EH (cell line): Measurements from ENCODE around the gene PBX1.

Source experiments
- DNase-seq: peaks from one replicate; pipeline ENCODE4 v3.0.0-alpha.2; 2015; ENCODE audit warnings: low read depth

PBX1 gene

DNA sequence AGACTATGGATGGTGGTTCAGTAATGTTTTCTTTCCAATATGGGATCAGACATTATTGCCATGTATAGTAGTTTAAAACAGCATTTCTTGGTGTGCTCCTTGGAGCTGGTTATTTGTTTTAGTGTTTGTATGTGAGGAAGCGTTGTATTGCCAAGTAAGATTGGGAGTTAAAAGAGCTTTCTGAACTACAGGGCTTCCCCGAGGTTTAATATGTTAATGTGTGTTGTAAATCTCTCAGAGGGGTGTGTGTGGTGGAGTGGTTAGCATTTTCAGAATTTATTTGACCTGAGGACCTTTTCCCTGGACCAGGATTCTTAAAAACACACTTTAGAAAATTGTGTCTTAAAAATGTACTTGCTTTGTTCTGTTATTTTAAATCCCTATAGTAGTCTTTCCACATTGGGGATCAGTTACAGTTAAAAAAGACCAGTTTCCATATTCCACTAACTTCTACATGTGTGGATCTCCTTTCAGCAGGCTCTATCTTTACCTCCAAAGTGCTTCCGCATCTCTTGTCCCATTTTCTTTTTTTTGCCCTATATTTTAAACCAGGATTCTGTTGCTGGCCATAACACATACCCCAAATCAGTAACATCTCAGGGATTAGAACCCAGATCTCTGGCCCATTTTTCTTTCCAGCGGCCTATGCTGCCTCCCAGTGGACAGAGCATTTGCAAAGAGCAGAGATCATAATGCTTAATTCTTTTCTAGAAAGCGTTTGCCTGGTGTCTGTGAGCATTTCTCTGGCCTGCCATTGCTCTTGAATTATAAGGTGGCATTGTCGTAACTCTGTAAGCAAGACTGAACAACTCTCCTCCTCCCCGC, 58.6 kb downstream of the PBX1 start:
- peak; percentile 51 for DNase-seq

DNA sequence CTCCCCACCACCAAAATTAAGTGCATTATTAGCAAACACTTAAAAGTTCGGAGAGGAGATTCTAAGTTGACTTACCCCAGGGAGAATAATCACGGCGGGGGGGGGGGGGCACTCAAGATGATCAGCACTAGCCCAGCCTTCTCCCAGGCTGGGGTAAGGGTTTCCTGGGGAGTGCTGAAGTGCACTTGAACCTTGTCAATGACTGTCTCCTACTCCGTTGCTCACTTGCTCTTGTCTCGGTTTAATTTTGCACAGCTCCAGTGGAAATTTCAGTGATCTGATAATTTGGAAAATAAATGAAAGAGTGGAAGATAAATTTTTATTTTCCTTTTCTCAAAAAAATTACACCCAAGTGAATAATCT, 59.2 kb downstream of the PBX1 start:
- no peak for DNase-seq

- no peak for DNase-seq
These were observed 60.2 kb downstream of the PBX1 start for GRCh38 chr1:164619006-164619784.

DNA sequence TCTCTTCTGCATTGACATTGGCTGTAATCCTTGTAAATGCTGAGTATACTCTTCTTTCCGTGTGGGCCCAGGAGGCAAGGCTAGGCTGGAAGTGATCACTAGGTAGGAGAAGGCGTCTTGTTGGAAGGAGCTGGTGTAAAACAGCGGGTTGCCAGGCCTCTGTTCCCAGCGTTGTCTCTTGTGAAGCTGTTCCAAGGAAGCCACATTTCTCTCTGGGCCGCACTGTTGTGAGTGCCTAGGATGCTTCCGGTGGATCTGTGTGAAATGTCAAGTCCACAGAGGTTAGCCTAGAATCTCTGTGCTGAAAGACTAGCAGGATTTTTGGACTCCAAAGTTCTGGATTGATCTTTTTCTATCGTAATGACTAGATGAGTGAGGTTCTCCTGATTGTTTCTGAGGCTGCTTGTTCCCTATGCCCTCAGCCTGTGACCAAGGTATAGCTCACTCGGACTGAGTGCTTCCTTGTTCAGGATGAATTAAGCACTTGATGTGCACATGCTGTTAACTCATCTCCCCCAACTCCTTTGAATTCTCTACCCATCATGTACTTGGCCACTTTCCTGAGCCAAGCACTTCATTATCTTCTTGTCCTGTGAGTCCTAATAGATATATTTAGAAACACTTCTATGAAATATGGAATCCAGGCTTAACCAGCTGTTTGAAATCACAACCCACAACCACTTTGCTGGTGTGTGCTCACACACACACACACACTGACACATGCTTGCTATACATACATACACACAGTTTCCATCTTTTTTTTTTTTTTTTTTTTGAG, 63.3 kb downstream of the PBX1 start:
- no peak for DNase-seq

DNA sequence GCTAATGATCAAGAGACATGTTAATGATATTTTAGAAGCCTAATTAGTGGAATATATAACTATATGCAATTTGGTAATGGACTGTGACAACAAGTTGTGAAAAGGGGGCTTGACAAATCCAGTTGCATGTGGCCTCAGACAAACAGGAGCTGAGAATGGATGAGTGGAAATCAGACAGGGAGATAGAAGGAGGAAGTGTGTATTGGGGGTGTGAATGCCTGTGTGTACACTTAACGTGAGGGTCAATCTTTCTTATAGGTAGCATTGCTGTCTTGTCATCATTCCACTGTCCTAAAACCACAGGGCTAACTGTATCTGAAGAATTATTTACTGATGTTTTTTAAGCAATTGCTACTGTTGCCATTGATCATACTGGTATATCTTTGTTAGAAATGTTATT, 64.8 kb downstream of the PBX1 start:
- no peak for DNase-seq

GRCh38 chr1:164624400-164624799, 65.4 kb downstream of the PBX1 start:
- no peak for DNase-seq

DNA sequence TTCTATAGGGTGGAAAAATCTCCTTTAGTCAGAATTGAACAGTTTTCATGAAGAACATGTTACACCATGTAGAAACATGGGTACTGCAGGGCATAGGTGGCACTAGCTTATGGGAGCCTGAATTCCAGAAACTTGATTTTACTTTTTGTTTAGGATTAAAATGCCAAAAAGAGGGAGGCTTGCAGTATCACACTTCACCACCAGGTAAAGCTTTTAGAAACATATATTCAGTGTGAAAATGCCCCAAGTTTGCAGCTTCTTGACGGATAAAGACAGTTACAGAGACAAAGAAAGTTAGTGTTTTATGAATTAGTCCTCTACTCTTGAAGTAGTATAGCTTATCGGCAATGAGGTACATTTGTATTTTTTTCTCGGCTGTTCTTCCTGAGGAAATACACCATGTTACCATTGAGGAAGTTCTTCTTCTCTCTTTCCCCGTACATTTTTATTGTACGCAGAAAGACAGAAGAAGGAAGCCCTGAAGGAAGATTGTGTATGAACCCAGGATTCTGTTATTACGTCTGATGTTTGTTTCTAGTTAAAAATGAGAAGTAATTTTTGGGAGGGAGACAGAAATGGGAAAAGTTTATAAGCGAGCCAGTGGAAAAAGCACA, 66.1 kb downstream of the PBX1 start:
- no peak for DNase-seq

- no peak for DNase-seq
These were observed 69.8 kb downstream of the PBX1 start for GRCh38 chr1:164628772-164629171.

DNA sequence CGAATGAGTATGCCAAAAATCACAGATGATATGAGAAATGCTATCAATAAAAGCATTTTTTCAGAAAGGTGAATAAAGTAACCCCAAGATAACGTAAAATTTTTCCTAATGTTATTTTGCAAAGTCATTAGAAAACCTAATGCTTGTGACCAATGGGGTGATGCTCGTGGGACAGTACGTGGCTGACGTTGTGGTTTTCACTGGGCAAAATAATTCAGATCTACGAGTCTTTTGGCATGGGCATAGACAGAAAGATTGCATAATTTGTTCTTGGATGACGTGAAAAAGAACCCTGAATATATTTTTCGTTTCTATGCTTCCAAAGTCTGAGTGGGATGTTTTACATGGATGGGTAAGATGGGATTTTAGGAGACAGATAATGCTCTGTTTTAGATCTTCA, 71.0 kb downstream of the PBX1 start:
- no peak for DNase-seq

DNA sequence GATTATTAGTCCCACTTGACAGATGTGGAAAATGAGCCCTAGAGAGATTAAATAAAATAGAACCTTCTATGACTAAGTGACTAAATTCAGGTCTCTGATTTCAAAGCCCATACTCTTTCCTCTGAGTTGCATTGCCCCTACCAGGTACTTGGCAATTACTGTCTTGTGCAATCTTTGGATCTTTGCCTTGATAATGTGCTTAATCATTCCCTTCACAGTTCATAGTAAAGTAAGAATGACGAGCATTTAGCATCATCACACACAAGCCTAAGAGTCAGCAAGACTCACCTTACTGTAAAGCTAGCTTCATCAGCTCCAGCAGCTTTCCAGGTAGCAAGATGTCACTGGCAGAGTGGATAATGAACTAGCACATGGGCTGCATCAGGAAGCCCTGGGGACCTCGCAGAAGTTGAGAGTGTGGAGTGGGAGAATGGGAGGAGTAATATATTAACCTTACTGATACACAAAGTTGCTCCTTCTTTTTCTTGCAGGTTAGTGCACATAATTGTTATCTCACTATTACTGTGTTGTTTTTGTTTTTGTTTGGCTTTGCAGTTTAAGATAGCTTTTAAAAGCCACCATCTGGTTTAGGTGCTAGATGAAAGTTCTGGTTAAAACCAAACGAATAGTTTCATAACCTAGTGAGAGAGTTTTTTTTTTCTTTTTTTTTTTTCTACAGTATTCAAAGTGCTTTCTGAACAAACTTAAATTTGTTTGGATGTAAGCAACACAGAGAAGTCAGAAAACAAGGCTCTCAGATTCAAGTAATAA, 71.8 kb downstream of the PBX1 start:
- no peak for DNase-seq

DNA sequence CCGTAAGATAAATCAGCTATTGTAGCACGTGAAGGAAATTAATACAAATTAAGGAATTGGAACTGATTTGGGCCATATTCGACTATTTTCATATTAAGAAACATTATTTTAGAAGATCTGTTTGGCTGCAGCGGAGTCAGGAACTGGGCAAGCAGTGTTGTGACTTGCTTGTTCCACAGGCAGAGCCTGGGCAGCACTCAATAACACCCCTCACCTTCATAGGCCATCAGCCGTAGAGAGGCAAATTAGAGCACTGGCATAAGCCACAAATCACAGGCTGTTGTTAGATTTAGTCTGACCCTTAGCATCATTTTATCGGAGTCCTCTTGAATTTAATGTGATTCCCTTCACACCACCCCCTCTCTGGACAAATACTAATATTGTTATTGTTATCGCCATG, 72.8 kb downstream of the PBX1 start:
- no peak for DNase-seq

- no peak for DNase-seq
These were observed 75.0 kb downstream of the PBX1 start for GRCh38 chr1:164633997-164634396.

- no peak for DNase-seq
These were observed 76.2 kb downstream of the PBX1 start for GRCh38 chr1:164635059-164635802.

DNA sequence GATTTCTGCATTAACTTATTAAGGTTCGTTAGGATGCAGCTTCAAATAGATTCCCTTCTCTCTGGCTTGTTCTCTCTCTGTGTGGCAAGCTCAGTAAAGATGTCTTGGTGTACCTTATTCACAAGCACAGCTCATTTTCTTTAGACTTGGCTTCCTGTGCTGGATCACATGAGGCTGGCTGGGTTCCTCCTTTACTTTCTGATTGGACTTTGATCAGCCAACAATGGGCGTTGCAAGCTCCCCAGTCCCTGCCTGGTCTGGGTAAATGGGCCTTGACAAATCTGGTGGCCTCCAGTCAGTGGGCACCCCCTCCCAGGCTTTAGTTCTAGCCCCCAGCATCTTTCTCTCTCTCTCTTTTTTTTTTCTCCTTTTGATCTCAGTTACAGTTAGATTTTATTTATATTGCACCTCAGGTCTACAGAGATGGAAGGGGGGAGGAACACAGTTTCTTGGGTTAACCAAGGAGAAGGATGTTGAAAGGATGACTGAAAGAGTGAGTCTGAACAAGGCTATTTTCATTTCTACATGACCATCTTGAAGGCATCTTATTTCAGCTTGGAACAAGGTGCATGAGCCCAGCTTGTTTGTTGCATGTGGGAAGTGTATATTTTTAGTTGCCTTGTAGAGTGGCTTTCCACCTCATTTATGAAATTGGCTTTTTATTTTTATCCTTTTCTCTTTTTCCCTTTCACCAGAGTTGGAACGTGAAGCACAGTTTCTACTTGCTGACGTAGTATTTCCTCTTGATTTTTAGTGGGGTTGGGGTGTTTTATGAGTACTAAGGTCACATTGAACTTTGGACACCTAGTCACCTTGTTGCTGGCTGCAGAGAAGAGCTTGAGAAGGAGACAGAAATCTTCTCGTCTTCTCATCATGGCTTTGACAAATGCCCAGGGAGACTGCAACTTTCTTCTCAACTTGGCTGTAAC, 77.1 kb downstream of the PBX1 start:
- DNase-seq: no peak

- DNase-seq: peak; percentile 40
These were observed 77.8 kb downstream of the PBX1 start for GRCh38 chr1:164636757-164637156.

DNA sequence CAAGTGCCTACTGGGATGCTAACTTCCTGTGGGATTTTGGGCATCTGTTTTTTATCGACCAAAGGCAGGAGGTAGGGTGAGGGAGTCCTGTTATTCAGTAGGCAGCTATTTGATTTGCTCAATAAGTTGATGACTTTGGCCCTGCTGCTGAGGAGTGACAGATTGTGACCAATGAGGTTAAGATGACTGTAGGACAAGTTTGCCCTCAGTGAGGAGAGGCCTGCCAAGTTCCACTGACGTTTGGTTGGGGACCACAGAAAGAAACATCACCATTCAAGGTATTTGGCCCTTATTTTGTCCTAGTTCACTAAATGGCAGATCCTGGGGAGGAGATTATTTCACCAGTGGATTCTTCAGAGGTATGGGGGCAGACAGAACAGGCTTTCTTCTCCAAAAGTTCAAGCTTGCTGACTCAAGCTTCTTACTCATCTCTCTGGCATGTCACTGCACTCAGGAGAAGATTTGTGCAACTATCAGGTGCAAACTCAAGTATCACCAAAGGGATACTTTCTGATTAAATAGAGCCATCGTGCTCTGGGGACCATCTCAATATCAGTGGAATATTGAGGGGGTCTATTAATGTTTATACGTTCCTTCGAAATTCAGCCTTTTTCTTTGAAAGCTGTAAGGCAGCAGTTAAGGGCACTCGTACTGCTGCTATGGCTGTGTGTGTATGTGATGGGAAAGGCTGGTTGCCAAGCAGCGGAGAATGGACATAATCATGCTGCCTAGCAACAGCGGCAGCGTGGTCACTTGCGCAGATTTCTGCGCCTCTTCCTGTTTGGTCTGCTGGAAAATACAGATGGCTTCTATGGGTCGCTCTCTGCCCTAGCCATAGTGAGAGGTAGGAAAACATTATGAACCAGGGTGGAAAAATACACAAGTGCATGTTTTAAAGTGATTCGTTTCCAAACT, 78.7 kb downstream of the PBX1 start:
- DNase-seq: peak; percentile 80

GRCh38 chr1:164638492-164639202, 79.7 kb downstream of the PBX1 start:
- no peak for DNase-seq
